Transverse colon (tissue), 4 donors: Measurements from ENCODE around the gene PTPRN2. TPM values are rescaled to one million over a fixed set of nuclear protein-coding genes. Genes with fewer than 3 reads are reported as not detected.

Source experiments
- DNase-seq: peaks from one replicate; pipeline ENCODE4 v3.0.0-alpha.2; 2019
- H3K27ac ChIP-seq, 4 donors: fragments of 200-600 bp; sonication (generic); 2 replicates each; pipeline ENCODE4 v1.5.1; 2016 to 2018; ENCODE audit warnings: inconsistent platforms in 4 of 4
- H3K27me3 ChIP-seq: fragments of 200-600 bp; sonication (generic); 2 replicates; pipeline ENCODE4 v1.5.1; 2017; ENCODE audit warnings: inconsistent platforms
- H3K36me3 ChIP-seq, 4 donors: fragments of 200-600 bp; sonication (generic); 2 replicates each; pipeline ENCODE4 v1.5.1; 2017 to 2019; ENCODE audit warnings: inconsistent platforms in 4 of 4
- H3K4me1 ChIP-seq, 4 donors: fragments of 200-600 bp; sonication (generic); 2 replicates each; pipeline ENCODE4 v1.5.1; 2017 to 2020; ENCODE audit warnings: inconsistent platforms in 4 of 4
- H3K4me3 ChIP-seq, 4 donors: fragments of 200-600 bp; sonication (generic); 1 replicate in 1 of 4; 2 replicates in 3 of 4; pipeline versions ENCODE4 v1.5.1 to v1.6.1; 2017 to 2019; ENCODE audit warnings: inconsistent platforms in 4 of 4
- H3K9me3 ChIP-seq, 2 donors: fragments of 200-600 bp; sonication (generic); 2 replicates each; pipeline ENCODE4 v1.5.1; 2017 to 2019; ENCODE audit warnings: inconsistent platforms in 2 of 2
- CTCF ChIP-seq, 5 experiments: fragments of 200-600 bp in 3 of 5; fragments of 450-650 bp in 2 of 5; sonication (generic) in 3 of 5; IDR thresholded peaks; 1 replicate in 2 of 5; 2 replicates in 3 of 5; pipeline ENCODE4 v1.5.1; 2016 to 2017; ENCODE audit warnings: antibody characterized with exemption in 5 of 5, inconsistent platforms in 3 of 5, mild to moderate bottlenecking in 2 of 5, moderate library complexity in 1 of 5
- EP300 ChIP-seq: sonication (generic); formaldehyde crosslinking; IDR thresholded peaks from one replicate; pipeline ENCODE4 v1.6.1; 2017; ENCODE audit warnings: antibody characterized with exemption, low read depth
- POLR2A ChIP-seq: fragments of 450-650 bp; IDR thresholded peaks from one replicate; pipeline ENCODE4 v1.6.1; 2016; ENCODE audit warnings: antibody characterized with exemption, mild to moderate bottlenecking, moderate library complexity
- POLR2AphosphoS5 ChIP-seq, 3 donors: sonication (generic); formaldehyde crosslinking; IDR thresholded peaks; one replicate each; pipeline ENCODE4 v1.6.1; 2016; ENCODE audit warnings: antibody characterized with exemption in 3 of 3
- WGBS, 2 donors: methylation state at CpG; one replicate each; pipeline ENCODE4 v1.1.5; 2018; ENCODE audit warnings: low coverage in 1 of 2; 5-methylcytosine and 5-hydroxymethylcytosine counted together
- in situ Hi-C, 4 donors: fragments of 200-750 bp; cut with MboI; loops; one replicate each; pipeline versions ENCODE4 v1.15.0 to v1.15.1; 2017; ENCODE audit warnings: low sequenced_read_pairs in 3 of 4, low pct_ligation_motif_present in 1 of 4, low pct_unique_long_range_greater_than_20kb in 1 of 4
- intact Hi-C: fragments of 100-400 bp; cut with DNase I; formaldehyde crosslinking; loops from one replicate; pipeline ENCODE4 v1.15.1; 2023; ENCODE audit warnings: low total_unique reads
- total RNA-seq, 4 donors: library from RNA; depleted of rRNA; stranded (reverse); fragments of >200 nt; gene quantifications; one replicate each; pipeline ENCODE4 v1.1.0, GENCODE V29; 2016

Gene PTPRN2
- total RNA-seq, 4 donors from 2014 or later: 15.4 to 31.1 (median 21.8) TPM

DNA sequence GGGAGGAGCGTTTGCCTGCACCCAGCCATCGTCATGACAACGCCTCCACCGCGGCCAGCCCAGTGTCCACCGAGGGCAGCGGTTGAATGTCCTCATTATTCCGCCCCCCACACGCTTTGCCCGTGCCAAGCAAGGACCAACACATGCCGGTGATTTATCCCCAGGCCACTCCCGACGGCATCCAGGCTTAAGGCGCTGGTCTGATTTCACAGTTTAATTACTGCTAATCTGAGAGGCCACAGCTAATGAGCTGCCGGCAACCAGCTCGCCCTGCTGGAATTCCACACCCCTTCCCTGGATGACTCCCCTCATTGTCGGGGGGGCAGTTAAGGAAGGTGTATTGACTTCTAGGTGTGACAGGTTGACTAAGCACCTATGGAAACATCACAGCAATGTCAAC, 818.5 kb downstream of the PTPRN2 start:
- 54 to 67% methylated on average over 3 to 17 of the region's 17 CpGs for WGBS, 2 donors

GRCh38 chr7:157768198-157768597, 819.4 kb downstream of the PTPRN2 start:
- H3K9me3 ChIP-seq: no peaks in the 10 kb centered on the region
- intact Hi-C loops (no loop called here), in situ Hi-C loops (no loop called here)
- 90% methylated on average over 22 of the region's 22 CpGs; no CpG with 5 or more reads in 1 of the 2 donors for WGBS, 2 donors
- no peaks in the 10 kb centered on the region for H3K4me1 ChIP-seq
- peaks cover 5% of the 10 kb centered on the region for H3K27me3 ChIP-seq
- no peaks in the 10 kb centered on the region for H3K36me3 ChIP-seq
- H3K4me3 ChIP-seq: no peak overlapping the region
- no peak overlapping the region for H3K27ac ChIP-seq
- TF ChIP-seq EP300: no peak
- no peak for TF ChIP-seq POLR2A
- TF ChIP-seq CTCF (IDR thresholded peaks at IDR 0.05): no peak
- no peak for TF ChIP-seq POLR2AphosphoS5 (IDR thresholded peaks at IDR 0.05)
- no peak for DNase-seq

More for the DNA sequence above, 818.5 kb downstream of the PTPRN2 start:
- intact Hi-C loops: no loop called here
- no peak for TF ChIP-seq POLR2AphosphoS5 (IDR thresholded peaks at IDR 0.05)
- TF ChIP-seq POLR2A: no peak
- no peak for TF ChIP-seq EP300
- no peak for TF ChIP-seq CTCF (IDR thresholded peaks at IDR 0.05)
- Histone ChIP-seq H3K4me1 (no peaks in the 10 kb centered on the region), H3K4me3 (no peak overlapping the region), H3K27me3 (peaks cover 5% of the 10 kb centered on the region), H3K36me3 (no peaks in the 10 kb centered on the region), H3K27ac (no peak overlapping the region), H3K9me3 (no peaks in the 10 kb centered on the region)
- DNase-seq: no peak
- in situ Hi-C loops: no loop called here

GRCh38 chr7:157767506-157768197, 820.0 kb downstream of the PTPRN2 start:
- no peaks in the 10 kb centered on the region for H3K36me3 ChIP-seq
- intact Hi-C loops: no loop called here
- in situ Hi-C loops: no loop called here
- no peaks in the 10 kb centered on the region for H3K4me1 ChIP-seq
- TF ChIP-seq EP300: no peak
- TF ChIP-seq POLR2AphosphoS5 (IDR thresholded peaks at IDR 0.05): no peak
- TF ChIP-seq CTCF (IDR thresholded peaks at IDR 0.05): no peak
- TF ChIP-seq POLR2A: no peak
- no peak for DNase-seq
- 43 to 82% methylated on average over 1 to 14 of the region's 14 CpGs for WGBS, 2 donors
- H3K27me3 ChIP-seq: peaks cover 5% of the 10 kb centered on the region
- H3K4me3 ChIP-seq: no peak overlapping the region
- H3K9me3 ChIP-seq: no peaks in the 10 kb centered on the region
- no peak overlapping the region for H3K27ac ChIP-seq

GRCh38 chr7:157766098-157766497, 821.5 kb downstream of the PTPRN2 start:
- H3K27ac ChIP-seq: no peak overlapping the region
- H3K4me3 ChIP-seq: no peak overlapping the region
- H3K27me3 ChIP-seq: peaks cover 5% of the 10 kb centered on the region
- in situ Hi-C loops (no loop called here), intact Hi-C loops (no loop called here)
- no peaks in the 10 kb centered on the region for H3K36me3 ChIP-seq
- no peaks in the 10 kb centered on the region for H3K4me1 ChIP-seq
- TF ChIP-seq CTCF (IDR thresholded peaks at IDR 0.05) (no peak), POLR2A (no peak), POLR2AphosphoS5 (IDR thresholded peaks at IDR 0.05) (no peak), EP300 (no peak)
- DNase-seq: no peak
- no peaks in the 10 kb centered on the region for H3K9me3 ChIP-seq
